ENCODE measurements around the gene MAP2K7. TPM values are rescaled to one million over a fixed set of nuclear protein-coding genes. Genes with fewer than 3 reads are reported as not detected.
"Not testable (repeated sequence)": the region's sequence is repeated elsewhere in the genome, so short reads cannot be mapped to it uniquely, and the experiment has no call there.

The MAP2K7 gene
- total RNA-seq, 2 experiments from 2014 or later, result 34.9 to 35.7 TPM

- CTCF ChIA-PET, result no interaction called here
- POLR2A ChIA-PET, result no interaction called here
Observed at GRCh38 chr19:7933411-7933810, 29.7 kb downstream of the MAP2K7 start.

GRCh38 chr19:7933828-7934725, 30.4 kb downstream of the MAP2K7 start:
- CTCF ChIA-PET, result no interaction called here

GRCh38 chr19:7934766-7935165, 31.1 kb downstream of the MAP2K7 start:
- ChIA-PET CTCF (interaction anchor here (0.7 to 1.4 kb wide), 2 partner anchors 8 to 74 kb away, joined by 4 to 5 read pairs; partner anchors contain the start of gene CTXN1), POLR2A (interaction anchor here (0.7 kb wide), 1 partner anchor 310 kb away, joined by 10 read pairs; no protein-coding TSS in a partner anchor)

More at GRCh38 chr19:7933828-7934725, 30.4 kb downstream of the MAP2K7 start:
- POLR2A ChIA-PET, result interaction anchor here (0.7 kb wide), 1 partner anchor 309 kb away, joined by 10 read pairs; no protein-coding TSS in a partner anchor

- ChIA-PET POLR2A (no interaction called here), CTCF (interaction anchor here (1.5 to 2.1 kb wide), 2 partner anchors 12 to 30 kb away, joined by 3 to 4 read pairs; no protein-coding TSS in a partner anchor)
Observed at GRCh38 chr19:7940841-7941240, 37.2 kb downstream of the MAP2K7 start.

- ChIA-PET POLR2A (interaction anchor here (0.6 kb wide), 1 partner anchor 26 kb away, joined by 3 read pairs; no protein-coding TSS in a partner anchor), CTCF (interaction anchor here (0.6 to 1.5 kb wide), 2 partner anchors 13 to 233 kb away, joined by 3 read pairs; no protein-coding TSS in a partner anchor)
Observed at GRCh38 chr19:7941895-7942596, 38.4 kb downstream of the MAP2K7 start.

GRCh38 chr19:7942981-7943443, 39.3 kb downstream of the MAP2K7 start:
- ChIA-PET POLR2A (interaction anchor here (0.6 to 2.3 kb wide), 7 partner anchors 14 to 1744 kb away, joined by 3 to 21 read pairs (median 5); partner anchors contain the start of genes ELAVL1 and SNAPC2), CTCF (interaction anchor here (0.7 to 3.3 kb wide), 16 partner anchors 17 to 310 kb away, joined by 3 to 24 read pairs (median 4); partner anchors contain the start of genes CTXN1, ELAVL1, MAP2K7 and SNAPC2)

GRCh38 chr19:7943444-7944176, 39.9 kb downstream of the MAP2K7 start, which contains the start of gene TIMM44:
Gene TIMM44 (minus strand): TSS chr19:7943666. CDS start chr19:7943651, 15 bp downstream.
- ChIA-PET POLR2A (interaction anchor here (0.6 to 2.3 kb wide), 8 partner anchors 15 to 1745 kb away, joined by 3 to 21 read pairs (median 5); partner anchors contain the start of genes ELAVL1 and SNAPC2), CTCF (interaction anchor here (0.6 to 3.3 kb wide), 26 partner anchors 15 to 379 kb away, joined by 3 to 24 read pairs (median 4); partner anchors contain the start of genes CTXN1, ELAVL1, MAP2K7 and SNAPC2)

GRCh38 chr19:7944177-7944761, 40.6 kb downstream of the MAP2K7 start:
- POLR2A ChIA-PET, result interaction anchor here (0.5 to 2.3 kb wide), 6 partner anchors 16 to 637 kb away, joined by 3 to 21 read pairs (median 10); partner anchors contain the start of genes ELAVL1 and SNAPC2
- CTCF ChIA-PET, result interaction anchor here (0.6 to 3.3 kb wide), 28 partner anchors 14 to 378 kb away, joined by 3 to 24 read pairs (median 4); partner anchors contain the start of genes CTXN1, ELAVL1, MAP2K7 and SNAPC2

- ChIA-PET CTCF (interaction anchor here (0.6 to 1.0 kb wide), 2 partner anchors 22 to 306 kb away, joined by 3 to 6 read pairs; no protein-coding TSS in a partner anchor), POLR2A (no interaction called here)
Observed at GRCh38 chr19:7947939-7948338, 44.3 kb downstream of the MAP2K7 start.

- ChIA-PET CTCF (interaction anchor here (0.5 kb wide), 1 partner anchor 697 kb away, joined by 3 read pairs; no protein-coding TSS in a partner anchor), POLR2A (no interaction called here)
Observed at GRCh38 chr19:7953060-7953459, 49.4 kb downstream of the MAP2K7 start.

GRCh38 chr19:7953576-7953975, 49.9 kb downstream of the MAP2K7 start:
- ChIA-PET CTCF (no interaction called here), POLR2A (no interaction called here)

- CTCF ChIA-PET, result interaction anchor here (1.6 kb wide), 1 partner anchor 20 kb away, joined by 4 read pairs; no protein-coding TSS in a partner anchor
- POLR2A ChIA-PET, result interaction anchor here (0.7 kb wide), 1 partner anchor 246 kb away, joined by 3 read pairs; no protein-coding TSS in a partner anchor
Observed at GRCh38 chr19:7955696-7956095, 52.0 kb downstream of the MAP2K7 start.

- CTCF ChIA-PET, result interaction anchor here (1.3 kb wide), 1 partner anchor 12 kb away, joined by 3 read pairs; no protein-coding TSS in a partner anchor
Observed at GRCh38 chr19:7959211-7959610, 55.5 kb downstream of the MAP2K7 start.

GRCh38 chr19:7961082-7961481, 57.4 kb downstream of the MAP2K7 start:
- POLR2A ChIA-PET, result not testable (repeated sequence)

More at GRCh38 chr19:7959211-7959610, 55.5 kb downstream of the MAP2K7 start:
- POLR2A ChIA-PET, result no interaction called here

GRCh38 chr19:7961920-7962626, 58.4 kb downstream of the MAP2K7 start:
- POLR2A ChIA-PET, result no interaction called here
- CTCF ChIA-PET, result no interaction called here

More at GRCh38 chr19:7961082-7961481, 57.4 kb downstream of the MAP2K7 start:
- CTCF ChIA-PET, result interaction anchor here (0.9 to 1.6 kb wide), 2 partner anchors 14 to 17 kb away, joined by 3 read pairs; no protein-coding TSS in a partner anchor

- CTCF ChIA-PET, result no interaction called here
- POLR2A ChIA-PET, result no interaction called here
Observed at GRCh38 chr19:7962644-7963268, 59.1 kb downstream of the MAP2K7 start.

- ChIA-PET CTCF (no interaction called here), POLR2A (no interaction called here)
Observed at GRCh38 chr19:7963566-7963965, 59.9 kb downstream of the MAP2K7 start.

Measured in activated CD8-positive, alpha-beta memory T cell treated with anti-CD3 and anti-CD28 coated beads for 36 hours (primary cell).